Glomerular visceral epithelial cell (primary cell): ENCODE measurements around the gene PEMT.
"Not testable (repeated sequence)": the region's sequence is repeated elsewhere in the genome, so short reads cannot be mapped to it uniquely, and the experiment has no call there.

Source experiments
- DNase-seq: peaks from one replicate; pipeline ENCODE4 v3.0.0-alpha.2; 2016; ENCODE audit errors: extremely low spot score

Gene PEMT

DNA sequence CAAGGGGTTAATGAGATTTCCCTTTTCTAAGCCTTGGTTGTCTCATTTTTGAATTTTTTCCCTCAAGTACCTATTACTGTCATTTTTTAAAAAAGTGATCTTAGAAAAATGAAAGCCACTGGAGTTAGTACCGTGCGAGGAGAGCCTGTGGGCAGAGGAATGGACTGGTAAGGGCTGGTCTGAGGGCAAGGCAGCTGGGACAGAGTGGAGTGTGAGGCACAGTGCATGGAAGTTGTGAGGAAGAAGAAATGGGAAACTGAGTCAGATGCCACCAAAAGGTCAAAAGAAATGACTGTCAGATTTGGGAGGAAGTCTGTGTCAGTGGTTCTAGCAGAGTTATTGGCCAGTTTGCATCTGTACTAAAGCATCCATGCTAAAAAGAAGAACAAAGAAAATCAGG is 103.5 kb downstream of the PEMT start:
- no peak for DNase-seq

DNA sequence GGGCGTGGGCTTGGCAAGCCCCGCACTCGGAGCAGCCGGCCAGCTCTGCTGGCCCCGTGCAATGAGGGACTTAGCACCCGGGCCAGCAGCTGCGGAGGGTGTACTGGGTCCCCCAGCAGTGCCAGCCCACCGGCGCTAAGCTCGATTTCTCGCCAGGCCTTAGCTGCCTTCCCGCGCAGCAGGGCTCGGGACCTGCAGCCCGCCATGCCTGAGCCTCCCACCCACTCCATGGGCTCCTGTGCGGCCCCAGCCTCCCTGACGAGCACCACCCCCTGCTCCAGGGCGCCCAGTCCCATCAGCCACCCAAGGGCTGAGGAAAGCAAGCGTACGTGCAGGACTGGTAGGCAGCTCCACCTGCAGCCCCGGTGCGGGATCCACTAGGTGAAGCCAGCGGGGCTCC is 105.1 kb downstream of the PEMT start:
- not testable (repeated sequence) for DNase-seq

- no peak for DNase-seq
These were observed 106.1 kb downstream of the PEMT start for GRCh38 chr17:17485420-17485819.

DNA sequence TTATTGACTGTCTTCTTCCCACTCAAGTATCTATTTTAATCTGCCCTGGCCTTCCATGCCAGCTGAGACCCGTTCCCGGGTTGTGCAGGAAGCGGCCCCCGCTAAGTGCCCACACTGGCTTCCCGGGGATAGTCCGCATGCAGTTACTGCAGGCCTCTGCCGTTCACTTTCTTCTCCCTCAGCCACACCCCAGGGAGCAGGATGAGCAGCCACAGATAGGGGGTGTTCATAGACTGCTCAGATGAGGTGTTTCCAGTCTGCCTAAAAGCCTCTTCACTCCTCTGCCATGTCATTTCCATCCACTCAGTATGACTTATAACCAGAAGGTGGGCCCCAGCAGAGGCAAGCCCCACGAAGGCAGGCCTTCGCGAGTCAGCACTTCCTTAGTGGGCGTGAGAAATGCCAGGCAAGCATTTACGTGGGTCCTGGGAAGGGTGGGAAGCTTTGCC is 107.0 kb downstream of the PEMT start:
- no peak for DNase-seq

DNA sequence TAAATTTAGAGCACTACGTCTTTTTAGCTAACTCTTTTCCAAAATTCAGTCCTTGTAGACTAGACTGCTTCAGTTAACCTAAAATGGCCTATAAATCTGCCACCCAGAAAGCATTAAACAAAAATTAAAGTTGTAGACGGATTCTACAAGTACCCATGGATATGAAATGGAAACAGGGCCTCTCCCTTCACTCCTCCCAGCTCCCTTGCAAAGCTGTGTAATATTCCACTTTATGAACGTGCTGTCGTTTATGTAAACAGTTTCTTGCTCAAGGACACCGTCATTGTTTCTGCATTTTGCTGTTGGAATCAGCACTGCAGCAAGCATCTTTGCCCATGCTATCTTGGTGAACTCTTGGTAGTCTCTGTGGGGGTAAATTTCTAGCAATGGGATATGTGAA is 109.6 kb downstream of the PEMT start:
- DNase-seq = no peak

GRCh38 chr17:17480593-17481148 is 110.8 kb downstream of the PEMT start:
- no peak for DNase-seq

DNA sequence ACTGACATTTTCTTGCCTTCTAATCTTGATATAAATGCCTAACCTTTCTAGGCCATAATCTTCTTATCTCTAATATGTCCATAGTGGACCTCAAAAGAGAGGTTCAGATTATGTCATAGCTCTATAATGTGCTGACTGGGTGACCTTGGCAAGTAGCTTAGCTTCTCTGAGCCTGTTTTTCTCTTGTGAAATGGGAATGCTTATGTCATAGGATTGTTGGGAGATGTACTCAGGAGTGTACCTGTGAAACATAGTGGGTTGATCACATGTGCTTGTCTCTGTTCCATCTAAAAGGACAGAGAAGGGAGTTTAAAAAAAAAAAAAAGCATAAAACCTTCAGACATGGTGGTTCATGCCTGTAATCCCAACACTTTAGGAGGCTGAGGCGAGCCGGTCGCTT is 112.3 kb downstream of the PEMT start:
- DNase-seq = no peak

GRCh38 chr17:17476865-17477467 is 114.5 kb downstream of the PEMT start, which contains the start of gene MED9:
Gene MED9, plus strand, starts transcription at chr17:17477000. Its CDS starts 42 bp downstream, at chr17:17477042.
- peak; percentile 91 for DNase-seq

- no peak for DNase-seq
These were observed 117.2 kb downstream of the PEMT start for GRCh38 chr17:17474341-17474740.

- DNase-seq = no peak
These were observed 119.1 kb downstream of the PEMT start for GRCh38 chr17:17472333-17472920.

DNA sequence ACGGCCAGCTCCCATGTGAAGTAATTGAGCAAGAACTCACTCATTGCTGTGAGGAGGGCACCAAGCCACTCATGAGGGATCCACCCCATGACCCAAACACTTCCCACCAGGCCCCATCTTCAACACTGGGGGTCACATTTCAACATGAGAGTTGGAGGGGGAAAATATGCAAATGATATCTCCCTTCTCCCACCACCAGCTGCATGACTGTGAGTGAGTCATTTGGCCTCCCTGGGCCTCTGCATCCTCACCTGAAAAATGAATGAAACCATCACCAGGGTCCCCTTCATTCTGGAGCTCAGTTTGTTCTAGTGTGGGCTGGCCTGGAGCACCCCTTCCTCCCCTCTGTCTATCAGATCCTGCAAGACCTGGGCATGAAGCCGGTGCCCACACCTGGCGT is 121.5 kb downstream of the PEMT start:
- DNase-seq = no peak

DNA sequence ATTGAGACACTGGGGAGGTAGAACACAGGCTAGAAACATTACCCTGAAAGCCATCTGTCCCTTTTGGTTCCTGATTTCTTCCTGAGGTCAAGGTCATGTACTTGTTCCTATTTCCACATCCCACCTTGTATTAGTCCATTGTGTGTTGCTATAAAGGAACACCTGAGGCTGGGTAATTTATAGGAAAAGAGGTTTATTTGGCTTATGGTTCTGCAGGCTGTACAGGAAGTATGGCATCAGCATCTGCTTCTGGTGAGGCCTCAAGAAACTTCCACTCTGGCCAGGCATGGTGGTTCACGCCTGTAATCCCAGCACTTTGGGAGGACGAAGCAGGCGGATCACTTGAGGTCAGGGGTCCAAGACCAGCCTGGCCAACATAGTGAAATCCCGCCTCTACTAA is 122.2 kb downstream of the PEMT start:
- DNase-seq = no peak

DNA sequence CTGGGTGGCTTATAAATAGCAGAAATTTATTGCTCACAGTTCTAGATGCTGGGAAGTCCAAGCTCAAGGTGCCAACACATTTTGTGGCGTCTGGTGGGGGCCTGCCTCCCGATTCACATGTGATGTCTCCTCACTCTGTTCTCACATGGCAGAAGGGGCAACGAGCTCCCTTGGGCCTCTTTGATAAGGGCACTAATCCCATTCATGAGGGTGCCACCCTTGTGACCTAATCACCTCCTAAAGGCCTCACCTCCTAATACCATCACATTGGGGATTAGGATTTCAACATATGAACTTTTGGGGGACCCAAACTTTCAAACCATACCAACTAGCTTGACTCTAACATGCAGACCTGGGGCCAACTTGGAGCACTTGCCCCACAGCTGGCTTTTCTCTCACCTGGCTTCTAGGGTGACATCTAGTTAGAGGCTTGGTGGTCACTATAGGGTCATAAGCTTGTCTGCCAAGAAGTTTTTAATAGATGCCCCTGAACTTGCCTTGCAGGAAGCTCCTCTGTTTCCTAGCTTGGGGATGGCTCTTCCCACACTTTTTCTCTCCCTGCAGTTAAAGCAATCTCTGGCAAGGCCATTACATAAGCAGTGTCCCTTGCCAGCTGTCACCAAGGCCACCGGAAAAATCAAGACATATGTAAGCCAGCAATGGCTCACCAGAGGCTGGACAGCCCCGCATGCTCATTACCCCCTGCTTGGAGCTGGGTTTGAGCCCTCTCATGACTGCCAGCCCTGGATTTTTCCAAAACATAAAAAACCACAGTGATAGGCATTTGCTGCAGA is 123.1 kb downstream of the PEMT start:
- DNase-seq = no peak

DNA sequence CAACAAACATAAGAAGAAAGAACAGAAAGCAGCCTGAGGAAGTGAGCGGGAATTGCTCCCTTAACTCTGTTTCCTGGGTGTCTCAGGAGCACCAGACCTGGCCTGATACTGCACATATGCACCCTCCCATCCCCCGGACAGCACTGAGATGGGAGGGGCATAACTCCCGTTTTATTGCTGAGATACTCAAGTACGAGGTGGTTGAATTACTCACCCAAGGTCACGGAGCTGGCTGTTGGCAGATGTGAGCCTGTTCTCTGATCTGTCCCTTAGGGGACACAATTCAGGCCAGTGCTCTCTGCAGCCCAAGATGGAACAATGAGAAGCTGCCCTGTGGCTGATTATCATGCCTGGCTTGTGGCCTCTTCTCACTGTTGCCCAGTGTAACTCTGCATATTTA is 123.8 kb downstream of the PEMT start:
- DNase-seq = no peak

DNA sequence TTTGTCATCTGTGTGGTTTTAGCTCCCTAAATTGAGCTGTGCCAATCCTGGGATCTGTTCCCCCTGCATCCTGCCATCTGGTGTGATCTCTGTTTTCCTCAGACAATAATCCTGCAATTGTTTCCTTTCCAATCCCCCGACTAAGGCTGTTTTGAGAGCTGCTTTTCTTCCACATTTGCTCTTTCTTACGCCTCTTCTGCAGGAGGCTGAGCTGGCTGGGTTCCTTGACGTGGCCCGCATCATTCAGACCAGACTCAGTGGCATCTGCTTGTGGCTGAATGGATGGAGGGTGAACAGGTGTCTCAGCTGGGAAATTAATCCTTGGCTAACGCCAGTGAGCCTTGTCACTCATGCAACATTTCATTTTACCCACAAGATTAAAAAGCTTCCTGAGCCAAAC is 124.5 kb downstream of the PEMT start:
- no peak for DNase-seq

- DNase-seq = no peak
These were observed 125.0 kb downstream of the PEMT start for GRCh38 chr17:17466511-17466910.

DNA sequence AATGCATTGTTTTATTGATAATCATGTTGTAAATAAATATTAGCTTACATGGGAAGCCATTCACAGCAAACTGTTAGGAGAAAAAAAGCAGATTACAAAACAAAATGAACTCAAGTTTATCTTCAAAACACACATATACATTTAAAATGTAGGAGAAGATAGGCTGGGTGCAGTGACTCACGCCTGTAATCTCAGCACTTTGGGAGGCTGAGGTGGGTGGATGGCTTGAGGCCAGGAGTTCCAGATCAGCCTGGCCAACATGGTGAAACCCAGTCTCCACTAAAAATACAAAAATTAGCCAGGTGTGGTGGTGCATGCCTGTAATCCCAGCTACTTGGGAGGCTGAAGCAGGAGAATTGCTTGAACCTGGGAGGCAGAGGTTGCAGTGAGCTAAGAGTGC is 125.6 kb downstream of the PEMT start:
- not testable (repeated sequence) for DNase-seq

- DNase-seq = no peak
These were observed 127.7 kb downstream of the PEMT start for GRCh38 chr17:17463821-17464220.

DNA sequence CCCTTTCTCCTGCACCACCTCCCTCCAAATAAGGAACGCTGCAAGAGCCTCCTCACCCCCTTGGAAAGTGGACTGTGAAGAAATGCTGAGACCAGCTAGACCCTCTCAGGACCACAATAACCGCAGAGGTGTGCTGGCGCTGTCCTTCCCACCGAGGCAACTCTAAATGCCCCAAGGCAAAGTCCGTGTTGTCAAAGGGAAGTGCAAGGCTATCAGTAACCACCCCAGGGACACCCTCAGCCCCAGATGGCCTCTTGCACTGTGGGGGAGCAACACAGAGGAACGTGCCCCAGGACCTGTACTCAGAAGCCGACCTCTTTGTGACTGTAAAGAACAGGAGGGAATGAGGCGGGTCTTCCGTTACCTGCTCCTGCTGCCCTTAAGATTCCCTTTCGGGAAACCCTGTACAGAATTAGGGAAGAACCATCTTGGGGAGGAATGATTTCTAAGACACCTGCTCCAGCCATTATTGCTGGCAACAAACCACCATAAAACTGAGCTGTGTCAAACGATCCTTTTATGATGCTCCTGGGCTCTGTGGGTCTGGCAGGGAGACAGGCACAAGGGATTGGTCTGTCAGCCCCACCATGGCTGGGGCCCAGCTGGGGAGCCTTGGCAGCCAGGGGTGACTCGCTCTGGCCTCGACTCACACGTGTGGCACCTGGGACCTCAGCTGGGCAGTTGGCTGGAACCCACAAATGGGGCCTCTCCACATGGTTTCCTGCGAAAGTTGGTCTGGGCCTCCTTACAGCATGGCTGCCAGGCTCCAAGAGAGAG is 129.3 kb downstream of the PEMT start:
- peak; percentile 41 for DNase-seq

DNA sequence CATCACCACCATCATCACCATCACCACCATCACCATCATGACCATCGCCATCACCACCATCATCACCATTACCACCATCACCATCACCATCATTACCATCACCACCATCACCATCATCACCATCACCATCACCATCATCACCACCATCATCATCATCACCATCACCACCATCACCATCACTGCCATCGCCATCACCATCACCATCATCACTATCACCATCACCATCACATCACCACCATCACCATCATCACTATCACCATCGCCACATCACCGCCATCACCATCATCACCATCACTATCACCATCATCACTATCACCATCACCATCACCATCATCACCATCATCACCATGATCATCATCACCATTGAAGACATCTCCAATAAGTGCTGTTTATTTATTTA is 131.5 kb downstream of the PEMT start:
- no peak for DNase-seq

DNA sequence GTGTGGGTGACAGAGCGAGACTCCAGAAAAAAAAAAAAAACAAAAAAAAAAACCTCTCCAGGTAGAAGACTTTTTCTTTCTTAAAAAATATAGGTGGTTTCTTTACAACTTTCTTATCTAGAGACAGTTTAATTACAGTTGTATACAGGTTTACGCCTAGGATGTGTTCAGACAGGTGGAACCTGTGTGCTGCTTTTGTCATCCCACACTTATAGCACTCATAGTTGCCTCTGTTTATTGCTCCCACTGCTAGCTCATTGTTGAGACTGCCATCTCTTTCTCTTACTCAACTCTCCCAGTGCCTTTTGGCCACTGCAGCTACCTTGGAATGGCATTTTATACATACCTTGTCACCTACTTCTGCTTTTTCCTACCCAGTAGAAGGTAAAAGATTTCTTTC is 133.8 kb downstream of the PEMT start:
- no peak for DNase-seq

DNA sequence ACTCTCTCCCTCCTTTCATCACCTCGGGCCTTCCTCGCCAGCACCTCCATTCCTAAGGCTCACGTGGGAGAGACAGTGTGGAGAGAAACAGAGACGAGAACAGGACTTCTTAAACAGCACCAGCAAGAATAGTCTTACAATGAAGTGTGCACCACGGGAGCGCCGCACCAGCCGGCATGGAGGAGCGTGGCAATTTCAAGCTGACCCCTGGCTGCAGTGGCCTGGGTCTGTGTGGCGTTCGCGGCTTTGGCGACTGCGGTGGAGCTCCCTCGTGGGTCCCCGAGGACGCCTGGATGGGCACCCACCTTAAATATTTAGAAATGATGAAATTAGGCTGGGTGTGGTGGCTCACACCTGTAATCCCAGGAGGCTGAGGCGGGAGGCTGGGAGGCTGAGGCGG is 135.3 kb downstream of the PEMT start:
- DNase-seq = no peak
